Kidney epithelial cell (primary cell): ENCODE measurements around the gene PLD1. TPM values are rescaled to one million over a fixed set of nuclear protein-coding genes. Genes with fewer than 3 reads are reported as not detected.

Source experiments
- DNase-seq: peaks from one replicate; pipeline ENCODE4 v3.0.0-alpha.2; 2010; ENCODE audit warnings: low read depth
- H3K27me3 ChIP-seq: 2 replicates; pipeline ENCODE4 v1.6.0; 2011; ENCODE audit warnings: low read length; ENCODE audit not compliant: control insufficient read depth, insufficient read depth
- H3K36me3 ChIP-seq: 2 replicates; pipeline ENCODE4 v1.5.1; 2011; ENCODE audit warnings: low read length; ENCODE audit not compliant: control insufficient read depth, insufficient read depth
- H3K4me3 ChIP-seq: 2 replicates; pipeline ENCODE4 v1.5.1; 2011; ENCODE audit warnings: low read depth, mild to moderate bottlenecking, control low read depth, low read length
- CTCF ChIP-seq: IDR thresholded peaks from 2 replicates; pipeline ENCODE4 v1.5.1; 2011; ENCODE audit warnings: mild to moderate bottlenecking, moderate library complexity, low read length, control low read depth, inconsistent platforms; ENCODE audit not compliant: insufficient read depth, poor library complexity, severe bottlenecking
- total RNA-seq: library from RNA; depleted of rRNA; stranded (reverse); fragments of >200 nt; gene quantifications from 2 replicates; pipeline ENCODE4 v1.2.3, GENCODE V29; 2015

The PLD1 gene
- total RNA-seq, 1 donor from 2014 or later: 5.8 TPM

- Histone ChIP-seq H3K27me3 (no peaks in the 10 kb centered on the region), H3K36me3 (no peaks in the 10 kb centered on the region), H3K4me3 (no peak overlapping the region)
- TF ChIP-seq CTCF: no peak
- DNase-seq: no peak
These were observed 129.4 kb downstream of the PLD1 start for GRCh38 chr3:171680726-171681411.

DNA sequence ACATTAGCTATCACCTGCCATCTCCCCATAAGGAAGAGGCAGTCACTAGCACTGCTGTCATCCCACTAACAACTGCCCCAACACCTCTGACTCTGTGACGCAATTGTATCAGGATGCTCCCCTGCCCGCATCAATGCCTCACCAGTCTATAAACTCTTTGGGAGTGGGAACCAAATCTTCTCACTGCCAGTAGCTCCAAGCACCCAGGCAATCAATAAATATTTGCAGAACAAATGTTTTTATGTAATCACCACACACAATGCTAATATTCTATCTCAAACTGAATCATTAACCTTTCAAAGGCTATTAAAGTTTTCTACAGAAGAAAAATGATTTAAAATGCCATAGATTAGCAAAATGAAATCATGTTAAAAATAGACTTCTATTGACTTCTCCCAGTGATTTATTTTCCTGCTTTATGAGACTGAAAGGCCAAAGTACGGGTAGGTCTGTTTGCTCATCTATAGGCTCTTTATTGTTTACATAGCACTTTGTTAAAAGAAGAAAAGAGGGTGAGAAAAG is 131.3 kb downstream of the PLD1 start:
- Histone ChIP-seq H3K27me3 (no peaks in the 10 kb centered on the region), H3K36me3 (no peaks in the 10 kb centered on the region), H3K4me3 (no peak overlapping the region)
- no peak for DNase-seq
- TF ChIP-seq CTCF: no peak

DNA sequence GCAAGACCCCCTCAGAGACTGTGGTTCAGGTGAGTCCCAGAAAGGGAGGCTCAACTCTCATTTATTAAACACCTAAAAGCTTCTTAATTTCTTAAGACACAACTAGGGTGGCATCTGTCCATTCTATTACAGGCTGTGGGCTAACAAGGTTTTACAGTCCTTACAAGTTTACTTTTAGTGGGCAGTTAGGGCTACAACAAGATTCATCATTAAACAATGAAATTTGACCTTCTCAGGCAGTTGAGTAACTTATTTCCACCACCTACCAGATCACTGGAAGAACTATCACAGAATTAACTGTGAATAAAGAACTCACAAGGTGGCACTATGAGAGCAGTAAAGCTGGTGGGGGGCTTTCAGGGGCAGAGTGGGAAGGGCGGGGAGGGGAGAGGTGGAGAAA is 132.6 kb downstream of the PLD1 start:
- H3K36me3 ChIP-seq: no peaks in the 10 kb centered on the region
- no peak for TF ChIP-seq CTCF
- H3K27me3 ChIP-seq: no peaks in the 10 kb centered on the region
- H3K4me3 ChIP-seq: no peak overlapping the region
- DNase-seq: no peak

DNA sequence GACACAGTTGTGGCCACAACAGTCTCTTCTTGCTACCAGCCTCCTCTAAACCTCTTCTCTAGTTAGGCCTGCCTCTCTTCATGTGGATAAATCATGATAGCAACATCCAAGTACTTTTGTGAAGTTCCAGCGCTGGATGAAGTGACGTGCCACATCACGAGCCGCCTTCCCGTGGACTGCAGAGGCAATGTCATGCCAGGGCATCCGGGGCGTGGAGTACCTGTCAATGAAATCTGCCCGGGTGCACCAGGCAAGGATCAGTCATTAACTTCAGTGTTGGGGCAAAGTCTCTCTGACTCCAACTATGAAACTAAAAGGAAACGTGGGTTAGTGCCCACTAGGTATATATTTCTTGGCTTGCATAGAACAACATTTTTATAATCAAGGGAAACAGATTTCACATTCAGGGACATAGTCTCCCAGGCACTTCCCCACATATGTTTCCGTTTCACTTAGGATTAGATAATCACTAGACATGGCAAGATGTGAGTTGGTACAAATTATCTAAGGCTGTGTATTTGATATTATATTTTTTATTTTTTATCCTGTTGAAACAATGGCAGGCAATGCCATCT is 133.6 kb downstream of the PLD1 start:
- Histone ChIP-seq H3K27me3 (no peaks in the 10 kb centered on the region), H3K4me3 (no peak overlapping the region), H3K36me3 (no peaks in the 10 kb centered on the region)
- TF ChIP-seq CTCF: no peak
- DNase-seq: no peak

DNA sequence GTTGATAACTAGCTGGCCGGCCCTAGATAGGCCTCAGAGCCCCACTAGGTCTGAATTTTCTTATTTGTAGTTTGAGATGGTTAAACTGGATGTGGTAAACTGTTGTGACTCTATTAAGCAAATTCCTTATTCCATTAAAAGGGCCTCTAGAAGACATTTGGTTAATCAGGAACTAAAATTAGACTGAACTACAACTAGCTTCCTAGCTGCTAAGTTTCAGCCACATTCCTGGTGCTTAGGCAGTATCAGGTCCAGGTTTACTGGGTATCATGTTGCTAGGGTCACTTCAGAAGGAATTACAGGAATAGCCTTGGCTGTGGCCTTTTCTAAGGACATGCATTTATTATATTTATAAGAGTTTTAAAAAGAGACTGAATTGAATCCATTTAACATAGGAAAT is 136.3 kb downstream of the PLD1 start:
- no peak for TF ChIP-seq CTCF
- Histone ChIP-seq H3K4me3 (no peak overlapping the region), H3K27me3 (no peaks in the 10 kb centered on the region), H3K36me3 (no peaks in the 10 kb centered on the region)
- DNase-seq: no peak
